GM12878 (cell line): ENCODE data around the gene DUOXA2. TPM values are rescaled to one million over a fixed set of nuclear protein-coding genes. Genes with fewer than 3 reads are reported as not detected.
A peak's percentile ranks its signal among the peaks of the same experiment; 100 is the strongest.

Source experiments
- ATAC-seq: fragments of 200-7000 bp; cut with Tn5 transposase; 3 replicates; pipeline ENCODE4 v1.9.1; 2020; ENCODE audit warnings: mild to moderate bottlenecking, moderate library complexity
- BruUV-seq: library from RNA; stranded (reverse); fragments of 400-500 nt; replicated peaks from 2 replicates; lab custom pipeline; 2021; lab: Mats Ljungman, UMichigan
- CTCF ChIA-PET: fragments of 300-600 bp; sonication (Branson Sonifier 250); formaldehyde crosslinking; extraction: SDS; loops from one replicate; lab custom pipeline; 2021; ENCODE audit warnings: inconsistent platforms; lab: Yijun Ruan, JAX
- POLR2A ChIA-PET: fragments of 350-600 bp; formaldehyde crosslinking; extraction: SDS; loops from one replicate; lab custom pipeline; 2021; ENCODE audit warnings: inconsistent platforms; lab: Charles Lee
- RAD21 ChIA-PET: fragments of 300-600 bp; sonication (Branson Sonifier 250); formaldehyde crosslinking; loops from one replicate; lab custom pipeline; 2023; ENCODE audit warnings: antibody characterized with exemption; ENCODE audit not compliant: unreplicated experiment; lab: Charles Lee
- SMC1A ChIA-PET: fragments of 300-600 bp; sonication (Branson Sonifier 250); formaldehyde crosslinking; loops from one replicate; lab custom pipeline; 2023; ENCODE audit not compliant: unreplicated experiment, uncharacterized antibody; lab: Charles Lee
- DNase-seq: peaks from one replicate; pipeline ENCODE4 v3.0.0-alpha.2; 2011; ENCODE audit warnings: low read depth, low spot score
- FAIRE-seq: peaks from 3 replicates; lab custom pipeline; 2011; peaks lifted over from hg19 to GRCh38; lab: Jason Lieb, UNC
- H2AFZ ChIP-seq: 2 replicates; pipeline ENCODE4 v1.6.0; 2011; ENCODE audit warnings: low read depth, low read length, control low read depth; ENCODE audit not compliant: control insufficient read depth
- H3K27ac ChIP-seq: 2 replicates; pipeline ENCODE4 v1.5.1; 2011; ENCODE audit warnings: control low read depth; ENCODE audit not compliant: control insufficient read depth, insufficient read depth
- H3K27me3 ChIP-seq, 2 experiments: replicated peaks in 1 of 2; 2 replicates each; pipeline versions ENCODE4 v1.6.0 to v1.6.1; 2011; ENCODE audit warnings: low read length in 1 of 2; ENCODE audit not compliant: control insufficient read depth in 2 of 2, insufficient read depth in 2 of 2
- H3K36me3 ChIP-seq, 2 experiments: 2 replicates each; pipeline ENCODE4 v1.5.1; 2011; ENCODE audit warnings: low read length in 1 of 2; ENCODE audit not compliant: control insufficient read depth in 2 of 2, insufficient read depth in 2 of 2
- H3K4me1 ChIP-seq: 2 replicates; pipeline ENCODE4 v1.6.1; 2011; ENCODE audit warnings: mild to moderate bottlenecking, low read length, moderate library complexity, mixed read lengths; ENCODE audit not compliant: control insufficient read depth, insufficient read depth
- H3K4me2 ChIP-seq: 2 replicates; pipeline ENCODE4 v1.6.0; 2011; ENCODE audit warnings: control low read depth; ENCODE audit not compliant: control insufficient read depth, insufficient read depth
- H3K4me3 ChIP-seq: fragments of 200-600 bp; sonication (generic); 2 replicates; pipeline ENCODE4 v1.5.1; 2016
- H3K79me2 ChIP-seq: 2 replicates; pipeline ENCODE4 v1.6.0; 2011; ENCODE audit warnings: low read length; ENCODE audit not compliant: control insufficient read depth, insufficient read depth
- H3K9ac ChIP-seq: 2 replicates; pipeline ENCODE4 v1.8.0; 2011; ENCODE audit warnings: low read length, control low read depth, mixed read lengths; ENCODE audit not compliant: control insufficient read depth, insufficient read depth
- H3K9me3 ChIP-seq: replicated peaks from 3 replicates; pipeline ENCODE4 v1.5.1; 2011; ENCODE audit warnings: mild to moderate bottlenecking, low read length; ENCODE audit not compliant: control insufficient read depth, insufficient read depth
- H4K20me1 ChIP-seq: 2 replicates; pipeline ENCODE4 v1.6.0; 2011; ENCODE audit not compliant: control insufficient read depth, insufficient read depth
- BMI1 ChIP-seq: fragments of 450-650 bp; IDR thresholded peaks from 2 replicates; pipeline ENCODE4 v1.6.1; 2016; ENCODE audit warnings: mild to moderate bottlenecking, moderate library complexity, borderline replicate concordance
- HCFC1 ChIP-seq: fragments of 150-350 bp; IDR thresholded peaks from 2 replicates; pipeline ENCODE4 v1.6.1; 2014; ENCODE audit warnings: low read length
- POLR2AphosphoS2 ChIP-seq: IDR thresholded peaks from 2 replicates; pipeline ENCODE4 v1.6.1; 2011; ENCODE audit warnings: low read depth, mild to moderate bottlenecking, low read length, improper control_type of control experiment, moderate library complexity
- SMAD5 ChIP-seq: IDR thresholded peaks from 2 replicates; pipeline ENCODE4 v1.6.1; 2016; ENCODE audit warnings: antibody characterized with exemption, low read depth
- WGBS: methylation state at CpG from one replicate; pipeline ENCODE4 v1.1.6; 2016; ENCODE audit warnings: low lambda C conversion rate; ENCODE audit not compliant: insufficient replicate concordance, insufficient coverage; ENCODE audit errors: missing lambda C conversion rate; 5-methylcytosine and 5-hydroxymethylcytosine counted together
- in situ Hi-C: fragments of 300-500 bp; cut with MboI; formaldehyde crosslinking; loops from 9 replicates; pipeline ENCODE4 v1.14.3; 2018; ENCODE audit warnings: mixed read lengths
- intact Hi-C: fragments of 100-400 bp; cut with micrococcal nuclease; formaldehyde crosslinking; loops from one replicate; pipeline ENCODE4 v1.14.2; 2022; ENCODE audit not compliant: unreplicated experiment
- polyA plus RNA-seq, 11 experiments: library from polyadenylated mRNA; depleted of rRNA in 4 of 11; unstranded in 6 of 11; stranded (reverse) in 5 of 11; fragments of >200 nt; fragmentation: Nextera tagmentation in 4 of 11; fragmentation: Illumina TruSeq in 1 of 11; extraction: Ambion mirVana in 4 of 11; extraction: Trizol in 1 of 11; gene quantifications; 1 replicate in 1 of 11; 2 replicates in 10 of 11; pipeline versions ENCODE4 v1.2.1 to v1.2.3, GENCODE V29; 2011 to 2016; ENCODE audit warnings: inconsistent platforms in 2 of 11, missing spikeins in 2 of 11, low read depth in 1 of 11
- total RNA-seq, 4 experiments: library from RNA; depleted of rRNA in 3 of 4; stranded (reverse); fragments of >200 nt in 3 of 4; fragmentation: Illumina TruSeq in 1 of 4; extraction: Trizol in 1 of 4; gene quantifications; 2 replicates each; pipeline versions ENCODE4 v1.2.1 to v1.2.3, GENCODE V29; 2013 to 2021
- TF ChIP-seq, protein P1 (sequence below), 3 experiments: IDR thresholded peaks in 2 of 3; conservative IDR thresholded peaks in 1 of 3; 2 replicates each; pipeline ENCODE4 v1.5.1; 2011; ENCODE audit warnings: low read depth in 3 of 3, low read length in 3 of 3, mild to moderate bottlenecking in 3 of 3, control low read depth in 2 of 3, moderate library complexity in 2 of 3, inconsistent platforms in 1 of 3, mixed read lengths in 1 of 3; ENCODE audit not compliant: control insufficient read depth in 2 of 3, insufficient read depth in 1 of 3; ENCODE audit errors: extremely low read depth in 1 of 3

DUOXA2 gene
- total and polyA plus RNA-seq, 10 of the 15 experiments (the other 5 are each of a cell fraction or from before 2014, with no cell fraction given): not detected

DNA sequence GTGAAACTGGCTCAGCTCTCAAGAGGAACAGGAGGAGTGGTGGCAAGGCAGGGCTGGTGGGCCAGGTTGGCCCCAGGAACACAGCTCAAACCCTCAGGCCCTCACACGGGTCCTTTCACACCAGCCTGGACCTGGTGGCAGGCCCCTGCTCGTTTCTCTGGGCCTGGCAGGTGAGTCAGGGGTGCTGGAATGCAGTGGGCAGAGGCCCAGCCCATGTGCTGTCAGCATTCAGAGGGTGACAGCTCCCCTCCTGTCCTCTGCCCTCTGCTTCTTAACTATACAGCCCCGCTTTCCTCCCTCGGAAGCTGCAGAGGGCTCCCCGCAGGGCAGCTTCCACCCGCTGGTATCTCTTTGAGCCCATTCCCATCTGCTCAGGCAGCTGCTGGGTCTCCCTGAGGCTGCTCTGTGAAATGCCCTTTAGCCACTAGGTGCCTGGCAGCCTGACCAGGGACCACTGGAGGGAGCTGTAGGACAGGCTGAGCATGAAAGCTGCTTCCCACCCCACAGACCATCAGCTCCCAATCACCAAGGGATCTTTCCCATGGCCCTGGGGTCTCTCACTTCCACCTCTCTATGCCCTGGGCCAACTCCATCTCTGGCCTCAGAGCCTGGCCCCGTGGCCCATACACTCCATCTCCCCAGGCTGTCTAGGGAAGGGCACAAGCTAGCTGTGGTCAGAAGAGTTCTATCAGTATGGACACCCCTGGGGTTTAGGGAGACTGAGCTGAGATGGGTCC lies 48.8 kb downstream of the DUOXA2 start (continued):
- TF ChIP-seq, protein P1, sequence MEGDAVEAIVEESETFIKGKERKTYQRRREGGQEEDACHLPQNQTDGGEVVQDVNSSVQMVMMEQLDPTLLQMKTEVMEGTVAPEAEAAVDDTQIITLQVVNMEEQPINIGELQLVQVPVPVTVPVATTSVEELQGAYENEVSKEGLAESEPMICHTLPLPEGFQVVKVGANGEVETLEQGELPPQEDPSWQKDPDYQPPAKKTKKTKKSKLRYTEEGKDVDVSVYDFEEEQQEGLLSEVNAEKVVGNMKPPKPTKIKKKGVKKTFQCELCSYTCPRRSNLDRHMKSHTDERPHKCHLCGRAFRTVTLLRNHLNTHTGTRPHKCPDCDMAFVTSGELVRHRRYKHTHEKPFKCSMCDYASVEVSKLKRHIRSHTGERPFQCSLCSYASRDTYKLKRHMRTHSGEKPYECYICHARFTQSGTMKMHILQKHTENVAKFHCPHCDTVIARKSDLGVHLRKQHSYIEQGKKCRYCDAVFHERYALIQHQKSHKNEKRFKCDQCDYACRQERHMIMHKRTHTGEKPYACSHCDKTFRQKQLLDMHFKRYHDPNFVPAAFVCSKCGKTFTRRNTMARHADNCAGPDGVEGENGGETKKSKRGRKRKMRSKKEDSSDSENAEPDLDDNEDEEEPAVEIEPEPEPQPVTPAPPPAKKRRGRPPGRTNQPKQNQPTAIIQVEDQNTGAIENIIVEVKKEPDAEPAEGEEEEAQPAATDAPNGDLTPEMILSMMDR (IDR thresholded peaks at IDR 0.05 in 2 of 3, conservative IDR thresholded peaks at IDR 0.05 in 1 of 3; ENCODE audit: control insufficient read depth in 2 of 3, extremely low read depth in 1 of 3, insufficient read depth in 1 of 3, low read depth in 3 of 3, low read length in 3 of 3): peak; percentile 89 to 98 (median 96)
- TF ChIP-seq, all 136 proteins: peak for 14

DNA sequence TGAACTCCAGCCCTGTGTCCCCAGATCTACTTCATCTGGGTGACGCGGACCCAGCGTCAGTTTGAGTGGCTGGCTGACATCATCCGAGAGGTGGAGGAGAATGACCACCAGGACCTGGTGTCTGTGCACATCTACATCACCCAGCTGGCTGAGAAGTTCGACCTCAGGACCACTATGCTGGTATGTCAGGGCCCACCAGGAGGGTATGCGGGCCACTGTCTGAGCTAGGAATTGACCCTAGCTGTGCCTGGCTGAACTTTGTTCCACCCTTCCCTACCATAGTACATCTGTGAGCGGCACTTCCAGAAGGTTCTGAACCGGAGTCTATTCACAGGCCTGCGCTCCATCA lies 49.4 kb downstream of the DUOXA2 start:
- H3K4me2 ChIP-seq: no peak overlapping the region
- no peaks in the 10 kb centered on the region for H4K20me1 ChIP-seq
- CTCF ChIA-PET: interaction anchor here (0.6 to 16.3 kb wide), 58 partner anchors 9 to 450 kb away, joined by 3 to 253 read pairs (median 5); partner anchors contain the start of gene SHF
- WGBS: 85% methylated on average over 8 of the region's 9 CpGs
- DNase-seq: no peak
- H3K36me3 ChIP-seq: no peaks in the 10 kb centered on the region
- intact Hi-C loops: loop anchor here (2.0 kb wide), 1 partner anchor 293 kb away; no protein-coding TSS in a partner anchor
- H3K27ac ChIP-seq: no peak overlapping the region
- SMC1A ChIA-PET: interaction anchor here (0.7 to 9.7 kb wide), 21 partner anchors 13 to 294 kb away, joined by 3 to 159 read pairs (median 4); a partner anchor contains a TSS
- in situ Hi-C loops: loop anchor here (5.0 kb wide), 1 partner anchor 109 kb away; no protein-coding TSS in a partner anchor
- no peaks in the 10 kb centered on the region for H3K9me3 ChIP-seq
- no TSS peak for BruUV-seq
- peaks cover 7% of the 10 kb centered on the region for H3K4me1 ChIP-seq
- H3K4me3 ChIP-seq: no peak overlapping the region
- H3K27me3 ChIP-seq: no peaks in the 10 kb centered on the region
- RAD21 ChIA-PET: interaction anchor here (0.8 to 6.6 kb wide), 19 partner anchors 14 to 448 kb away, joined by 3 to 104 read pairs (median 5); a partner anchor contains a TSS
- H3K79me2 ChIP-seq: peaks cover 4% of the 10 kb centered on the region
- no peak overlapping the region for H3K9ac ChIP-seq
- POLR2A ChIA-PET: interaction anchor here (0.7 to 2.3 kb wide), 8 partner anchors 17 to 239 kb away, joined by 3 to 9 read pairs (median 4); partner anchors contain the start of gene SHF
- no peak for ATAC-seq
- FAIRE-seq: no peak
- TF ChIP-seq BMI1 (no peak), POLR2AphosphoS2 (0 out of 2 replicates have a peak, but pooled peaks have one; percentile 32), HCFC1 (no peak), SMAD5 (no peak)
- H2AFZ ChIP-seq: no peak overlapping the region
